IMR-90 (cell line): ENCODE data around the gene TMPRSS11E. TPM values are rescaled to one million over a fixed set of nuclear protein-coding genes. Genes with fewer than 3 reads are reported as not detected.

Source experiments
- ATAC-seq: fragments of 200-7000 bp; cut with Tn5 transposase; 2 replicates; pipeline ENCODE4 v1.9.1; 2020; ENCODE audit warnings: low read depth, mild to moderate bottlenecking, moderate library complexity
- BruUV-seq: library from RNA; stranded (reverse); fragments of 400-500 nt; replicated peaks from 2 replicates; lab custom pipeline; 2021; lab: Mats Ljungman, UMichigan
- CTCF ChIA-PET: fragments of 300-600 bp; formaldehyde crosslinking; extraction: SDS; loops from one replicate; lab custom pipeline; 2021; ENCODE audit warnings: antibody characterized with exemption; lab: Yijun Ruan, JAX
- POLR2A ChIA-PET: fragments of 300-600 bp; sonication (Branson Sonifier 250); formaldehyde crosslinking; loops from one replicate; lab custom pipeline; 2022; ENCODE audit warnings: antibody characterized with exemption; ENCODE audit not compliant: unreplicated experiment; lab: Charles Lee
- DNase-seq: peaks from one replicate; pipeline ENCODE4 v3.0.0; 2013
- H2AFZ ChIP-seq: replicated peaks from 2 replicates; pipeline ENCODE3; 2013; ENCODE audit warnings: low read length, mild to moderate bottlenecking; ENCODE audit not compliant: poor library complexity
- H2AK5ac ChIP-seq: 2 replicates; pipeline ENCODE4 v1.6.1; 2013; ENCODE audit warnings: low read depth, low read length, inconsistent platforms
- H2AK9ac ChIP-seq: replicated peaks from 2 replicates; pipeline ENCODE3; 2013; ENCODE audit warnings: mild to moderate bottlenecking, low read depth, low read length, moderate library complexity; ENCODE audit not compliant: poor library complexity
- H2BK120ac ChIP-seq: 2 replicates; pipeline ENCODE4 v1.6.1; 2013; ENCODE audit warnings: low read depth, low read length, inconsistent platforms
- H2BK15ac ChIP-seq: 3 replicates; pipeline ENCODE4 v1.6.1; 2013; ENCODE audit warnings: low read depth, low read length, inconsistent platforms
- H2BK20ac ChIP-seq: 2 replicates; pipeline ENCODE4 v1.6.1; 2013; ENCODE audit warnings: low read depth, mild to moderate bottlenecking, inconsistent platforms, low read length, moderate library complexity
- H2BK5ac ChIP-seq: 2 replicates; pipeline ENCODE4 v1.6.1; 2013; ENCODE audit warnings: mild to moderate bottlenecking, low read depth, low read length, inconsistent platforms; ENCODE audit not compliant: poor library complexity, severe bottlenecking
- H3K14ac ChIP-seq: replicated peaks from 2 replicates; pipeline ENCODE4 v1.6.1; 2013; ENCODE audit warnings: low read depth, low read length, inconsistent platforms
- H3K18ac ChIP-seq: 2 replicates; pipeline ENCODE4 v1.6.1; 2013; ENCODE audit warnings: low read depth, low read length, control low read depth
- H3K23ac ChIP-seq: 2 replicates; pipeline ENCODE4 v1.6.1; 2013; ENCODE audit warnings: low read depth, low read length, inconsistent platforms
- H3K27ac ChIP-seq: 2 replicates; pipeline ENCODE4 v1.5.1; 2013; ENCODE audit warnings: mild to moderate bottlenecking, control low read depth, low read length; ENCODE audit not compliant: insufficient read depth
- H3K27me3 ChIP-seq: 2 replicates; pipeline ENCODE4 v1.6.1; 2013; ENCODE audit warnings: low read length; ENCODE audit not compliant: control insufficient read depth, insufficient read depth
- H3K36me3 ChIP-seq: 2 replicates; pipeline ENCODE4 v1.6.1; 2013; ENCODE audit warnings: low read length, mixed read lengths; ENCODE audit not compliant: control insufficient read depth, insufficient read depth
- H3K4ac ChIP-seq: 2 replicates; pipeline ENCODE4 v1.6.1; 2013; ENCODE audit warnings: low read depth, low read length, inconsistent platforms
- H3K4me1 ChIP-seq: 2 replicates; pipeline ENCODE4 v1.6.1; 2013; ENCODE audit warnings: low read length, mixed read lengths; ENCODE audit not compliant: control insufficient read depth, insufficient read depth
- H3K4me2 ChIP-seq: 2 replicates; pipeline ENCODE4 v1.6.1; 2013; ENCODE audit warnings: low read depth, mild to moderate bottlenecking, control low read depth, low read length, moderate library complexity
- H3K4me3 ChIP-seq: 2 replicates; pipeline ENCODE4 v1.5.1; 2013; ENCODE audit warnings: low read depth, mild to moderate bottlenecking, control low read depth, low read length, moderate library complexity; ENCODE audit not compliant: insufficient read depth
- H3K56ac ChIP-seq: 2 replicates; pipeline ENCODE4 v1.6.1; 2013; ENCODE audit warnings: low read length, inconsistent platforms; ENCODE audit not compliant: insufficient read depth; ENCODE audit errors: extremely low read depth
- H3K79me1 ChIP-seq, 2 experiments: 2 replicates each; pipeline ENCODE4 v1.6.1; 2013; ENCODE audit warnings: low read length in 2 of 2, inconsistent platforms in 1 of 2, low read depth in 1 of 2
- H3K9ac ChIP-seq: 2 replicates; pipeline ENCODE4 v1.6.1; 2013; ENCODE audit warnings: low read depth, low read length, control low read depth
- H3K9me1 ChIP-seq: 2 replicates; pipeline ENCODE4 v1.6.1; 2013; ENCODE audit warnings: low read length, inconsistent platforms; ENCODE audit not compliant: insufficient read depth
- H3K9me3 ChIP-seq: 2 replicates; pipeline ENCODE4 v1.6.1; 2013; ENCODE audit warnings: low read length; ENCODE audit not compliant: control insufficient read depth, insufficient read depth
- H4K20me1 ChIP-seq: 2 replicates; pipeline ENCODE4 v1.6.1; 2013; ENCODE audit warnings: low read length, inconsistent platforms; ENCODE audit not compliant: insufficient read depth
- H4K5ac ChIP-seq: 2 replicates; pipeline ENCODE4 v1.6.1; 2013; ENCODE audit warnings: mild to moderate bottlenecking, low read depth, low read length, control low read depth
- H4K8ac ChIP-seq, 2 experiments: 2 replicates each; pipeline ENCODE4 v1.6.1; 2013; ENCODE audit warnings: low read depth in 2 of 2, low read length in 2 of 2, control low read depth in 1 of 2, inconsistent platforms in 1 of 2
- H4K91ac ChIP-seq: 2 replicates; pipeline ENCODE4 v1.6.1; 2013; ENCODE audit warnings: low read depth, low read length, inconsistent platforms; ENCODE audit not compliant: insufficient read depth
- BHLHE40 ChIP-seq: fragments of 150-350 bp; IDR thresholded peaks from 2 replicates; pipeline ENCODE4 v1.6.1; 2016; ENCODE audit warnings: mild to moderate bottlenecking, low read depth, low read length
- whole genome bisulfite sequencing, 2 experiments: methylation state at CpG; one replicate each; pipeline versions ENCODE4 v1.1.5 to v1.1.7; 2013; ENCODE audit warnings: missing lambda C conversion rate in 2 of 2; ENCODE audit not compliant: insufficient read length in 1 of 2; ENCODE audit errors: extremely low coverage in 2 of 2; 5-methylcytosine and 5-hydroxymethylcytosine counted together
- dilution Hi-C: fragments of 300-500 bp; cut with HindIII; formaldehyde crosslinking; loops from one replicate; pipeline ENCODE4 v1.14.3; 2018; ENCODE audit warnings: low sequenced_read_pairs; ENCODE audit not compliant: unreplicated experiment
- in situ Hi-C: fragments of 300-500 bp; cut with MboI; formaldehyde crosslinking; loops from 3 replicates; pipeline ENCODE4 v1.14.3; 2019; ENCODE audit warnings: low sequenced_read_pairs, inconsistent platforms, mixed read lengths
- intact Hi-C: fragments of 100-400 bp; cut with micrococcal nuclease; formaldehyde crosslinking; loops from 2 replicates; pipeline ENCODE4 v1.10.0; 2022
- polyA plus RNA-seq, 3 experiments: library from polyadenylated mRNA; depleted of rRNA; stranded (reverse); fragments of >200 nt; gene quantifications; 2 replicates each; pipeline ENCODE4 v1.2.3, GENCODE V29; 2012; ENCODE audit warnings: low replicate concordance in 1 of 3
- total RNA-seq: library from RNA; depleted of rRNA; stranded (reverse); fragments of >200 nt; gene quantifications from 2 replicates; pipeline ENCODE4 v1.2.3, GENCODE V29; 2012

TMPRSS11E gene
- total and polyA plus RNA-seq, 2 of the 4 experiments (the other 2 are of a cell fraction), result not detected

GRCh38 chr4:68410149-68410548 is 37.1 kb upstream of the TMPRSS11E start:
- H3K9me3 ChIP-seq, result no peaks in the 10 kb centered on the region
- no peaks in the 10 kb centered on the region for H3K79me1 ChIP-seq
- H3K4me2 ChIP-seq, result no peak overlapping the region
- intact Hi-C loops (no loop called here), in situ Hi-C loops (no loop called here), dilution Hi-C loops (no loop called here)
- H2AFZ ChIP-seq, result no peak overlapping the region
- no peaks in the 10 kb centered on the region for H3K36me3 ChIP-seq
- no peak for ATAC-seq
- H3K18ac ChIP-seq, result no peak overlapping the region
- H3K4ac ChIP-seq, result no peak overlapping the region
- H3K9ac ChIP-seq, result no peak overlapping the region
- no peak overlapping the region for H4K5ac ChIP-seq
- no peaks in the 10 kb centered on the region for H3K4me1 ChIP-seq
- no peak overlapping the region for H3K56ac ChIP-seq
- no TSS peak for BruUV-seq
- H2BK120ac ChIP-seq, result no peak overlapping the region
- H4K8ac ChIP-seq, result no peak overlapping the region
- H2BK15ac ChIP-seq, result no peak overlapping the region
- no peak overlapping the region for H4K91ac ChIP-seq
- WGBS, 2 experiments, result no CpG with 5 or more reads among the region's 2 CpGs
- H2AK9ac ChIP-seq, result no peak overlapping the region
- H2BK20ac ChIP-seq, result no peak overlapping the region
- H4K20me1 ChIP-seq, result no peaks in the 10 kb centered on the region
- H3K23ac ChIP-seq, result no peak overlapping the region
- TF ChIP-seq BHLHE40, result no peak
- no peak overlapping the region for H3K4me3 ChIP-seq
- H2AK5ac ChIP-seq, result no peak overlapping the region
- no peak for DNase-seq
- ChIA-PET POLR2A (no interaction called here), CTCF (interaction anchor here (0.7 to 1.5 kb wide), 2 partner anchors 17 to 110 kb away, joined by 3 read pairs; no protein-coding TSS in a partner anchor)
- no peaks in the 10 kb centered on the region for H3K9me1 ChIP-seq
- no peak overlapping the region for H3K14ac ChIP-seq
- H3K27ac ChIP-seq, result no peak overlapping the region
- H3K27me3 ChIP-seq, result no peaks in the 10 kb centered on the region
- H2BK5ac ChIP-seq, result no peak overlapping the region
